Panc1 (cell line): ENCODE measurements around the gene RAP1GDS1. TPM values are rescaled to one million over a fixed set of nuclear protein-coding genes. Genes with fewer than 3 reads are reported as not detected.

Source experiments
- ATAC-seq: fragments of 200-7000 bp; cut with Tn5 transposase; 2 replicates; pipeline ENCODE4 v1.9.1; 2020; ENCODE audit warnings: mild to moderate bottlenecking, moderate library complexity
- BruUV-seq: library from RNA; stranded (reverse); fragments of 400-500 nt; replicated peaks from 2 replicates; lab custom pipeline; 2021; lab: Mats Ljungman, UMichigan
- CTCF ChIA-PET: fragments of 300-600 bp; sonication (Branson Sonifier 250); formaldehyde crosslinking; loops from one replicate; lab custom pipeline; 2022; ENCODE audit warnings: antibody characterized with exemption; lab: Charles Lee
- POLR2A ChIA-PET: fragments of 300-600 bp; sonication (Branson Sonifier 250); formaldehyde crosslinking; loops from one replicate; lab custom pipeline; 2022; ENCODE audit warnings: antibody characterized with exemption; lab: Charles Lee
- DNase-seq: peaks from one replicate; pipeline ENCODE4 v3.0.0-alpha.2; 2010; ENCODE audit warnings: low read depth, low spot score
- H3K27ac ChIP-seq: 2 replicates; pipeline ENCODE4 v1.5.1; 2011; ENCODE audit warnings: mild to moderate bottlenecking, low read length, inconsistent platforms
- H3K27me3 ChIP-seq: fragments of 200-500 bp; sonication (Bioruptor generic); 2 replicates; pipeline ENCODE4 v1.6.0; 2014; ENCODE audit warnings: low read length, inconsistent platforms; ENCODE audit not compliant: control insufficient read depth, insufficient read depth
- H3K36me3 ChIP-seq: fragments of 200-500 bp; sonication (Bioruptor generic); 2 replicates; pipeline ENCODE4 v1.5.1; 2014; ENCODE audit warnings: inconsistent platforms, mild to moderate bottlenecking, low read length, moderate library complexity; ENCODE audit not compliant: control insufficient read depth, insufficient read depth
- H3K4me1 ChIP-seq: 2 replicates; pipeline ENCODE4 v1.5.1; 2011; ENCODE audit warnings: inconsistent platforms, mild to moderate bottlenecking, low read length, moderate library complexity; ENCODE audit not compliant: control insufficient read depth, insufficient read depth
- H3K4me3 ChIP-seq, 2 experiments: 2 replicates each; pipeline ENCODE4 v1.5.1; 2011 to 2012; ENCODE audit warnings: low read depth in 2 of 2, low read length in 2 of 2, mild to moderate bottlenecking in 2 of 2, inconsistent platforms in 1 of 2, moderate library complexity in 1 of 2
- H3K9me3 ChIP-seq: fragments of 200-500 bp; sonication (Bioruptor generic); 2 replicates; pipeline ENCODE4 v1.5.1; 2014; ENCODE audit warnings: low read depth, mild to moderate bottlenecking, inconsistent platforms, low read length, moderate library complexity; ENCODE audit not compliant: control insufficient read depth, insufficient read depth
- POLR2AphosphoS5 ChIP-seq: IDR thresholded peaks from 2 replicates; pipeline ENCODE4 v1.6.1; 2012; ENCODE audit warnings: mild to moderate bottlenecking, low read depth, low read length, moderate library complexity
- SIN3A ChIP-seq: IDR thresholded peaks from 2 replicates; pipeline ENCODE4 v1.6.1; 2012; ENCODE audit warnings: low read depth, mild to moderate bottlenecking, low read length, moderate library complexity, borderline replicate concordance; ENCODE audit not compliant: insufficient read depth
- TCF7L2 ChIP-seq: IDR thresholded peaks from 2 replicates; pipeline ENCODE4 v1.6.1; 2011; ENCODE audit warnings: mild to moderate bottlenecking, low read depth, low read length, inconsistent platforms
- in situ Hi-C: cut with HindIII; loops from 2 replicates; pipeline ENCODE4 v1.10.0; 2016; ENCODE audit warnings: low sequenced_read_pairs, low pct_unique_long_range_greater_than_20kb
- intact Hi-C: fragments of 100-400 bp; cut with micrococcal nuclease; formaldehyde crosslinking; loops from one replicate; pipeline ENCODE4 v1.10.0; 2022; ENCODE audit not compliant: unreplicated experiment
- total RNA-seq: library from RNA; stranded (reverse); gene quantifications from one replicate; pipeline ENCODE4 v1.2.1, GENCODE V29; 2021; ENCODE audit not compliant: unreplicated experiment
- TF ChIP-seq, protein P1 (sequence below), 2 experiments: IDR thresholded peaks; 2 replicates each; pipeline ENCODE4 v1.6.1; 2011 to 2012; ENCODE audit warnings: low read depth in 2 of 2, control low read depth in 1 of 2, low read length in 1 of 2, mild to moderate bottlenecking in 1 of 2, moderate library complexity in 1 of 2; ENCODE audit not compliant: insufficient read depth in 1 of 2
- TF ChIP-seq, protein P2 (sequence below): fragments of 450-650 bp; IDR thresholded peaks from 2 replicates; pipeline ENCODE4 v1.5.1; 2017; ENCODE audit warnings: mild to moderate bottlenecking

The RAP1GDS1 gene
- total RNA-seq, 1 experiment from 2014 or later = 39.7 TPM

GRCh38 chr4:98341309-98341708 lies 80.1 kb downstream of the RAP1GDS1 start:
- no peak for ATAC-seq
- CTCF ChIA-PET = no interaction called here
- no peak for TF ChIP-seq TCF7L2
- TF ChIP-seq, protein P1, sequence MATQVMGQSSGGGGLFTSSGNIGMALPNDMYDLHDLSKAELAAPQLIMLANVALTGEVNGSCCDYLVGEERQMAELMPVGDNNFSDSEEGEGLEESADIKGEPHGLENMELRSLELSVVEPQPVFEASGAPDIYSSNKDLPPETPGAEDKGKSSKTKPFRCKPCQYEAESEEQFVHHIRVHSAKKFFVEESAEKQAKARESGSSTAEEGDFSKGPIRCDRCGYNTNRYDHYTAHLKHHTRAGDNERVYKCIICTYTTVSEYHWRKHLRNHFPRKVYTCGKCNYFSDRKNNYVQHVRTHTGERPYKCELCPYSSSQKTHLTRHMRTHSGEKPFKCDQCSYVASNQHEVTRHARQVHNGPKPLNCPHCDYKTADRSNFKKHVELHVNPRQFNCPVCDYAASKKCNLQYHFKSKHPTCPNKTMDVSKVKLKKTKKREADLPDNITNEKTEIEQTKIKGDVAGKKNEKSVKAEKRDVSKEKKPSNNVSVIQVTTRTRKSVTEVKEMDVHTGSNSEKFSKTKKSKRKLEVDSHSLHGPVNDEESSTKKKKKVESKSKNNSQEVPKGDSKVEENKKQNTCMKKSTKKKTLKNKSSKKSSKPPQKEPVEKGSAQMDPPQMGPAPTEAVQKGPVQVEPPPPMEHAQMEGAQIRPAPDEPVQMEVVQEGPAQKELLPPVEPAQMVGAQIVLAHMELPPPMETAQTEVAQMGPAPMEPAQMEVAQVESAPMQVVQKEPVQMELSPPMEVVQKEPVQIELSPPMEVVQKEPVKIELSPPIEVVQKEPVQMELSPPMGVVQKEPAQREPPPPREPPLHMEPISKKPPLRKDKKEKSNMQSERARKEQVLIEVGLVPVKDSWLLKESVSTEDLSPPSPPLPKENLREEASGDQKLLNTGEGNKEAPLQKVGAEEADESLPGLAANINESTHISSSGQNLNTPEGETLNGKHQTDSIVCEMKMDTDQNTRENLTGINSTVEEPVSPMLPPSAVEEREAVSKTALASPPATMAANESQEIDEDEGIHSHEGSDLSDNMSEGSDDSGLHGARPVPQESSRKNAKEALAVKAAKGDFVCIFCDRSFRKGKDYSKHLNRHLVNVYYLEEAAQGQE (IDR thresholded peaks at IDR 0.05; ENCODE audit: insufficient read depth in 1 of 2, low read depth in 2 of 2, low read length in 1 of 2) = no peak

GRCh38 chr4:98343626-98344025 lies 82.4 kb downstream of the RAP1GDS1 start:
- no peak for DNase-seq
- Histone ChIP-seq H3K9me3 (no peaks in the 10 kb centered on the region), H3K27me3 (no peaks in the 10 kb centered on the region), H3K36me3 (no peaks in the 10 kb centered on the region), H3K27ac (no peak overlapping the region), H3K4me1 (0 out of 2 replicates have a peak, but pooled peaks cover 2% of the 10 kb centered on the region), H3K4me3 (no peak overlapping the region)
- no TSS peak for BruUV-seq
- ATAC-seq = no peak
- in situ Hi-C loops = no loop called here
- CTCF ChIA-PET = no interaction called here
- intact Hi-C loops = no loop called here
- POLR2A ChIA-PET = no interaction called here
- no peak for TF ChIP-seq POLR2AphosphoS5
- TF ChIP-seq SIN3A = no peak
- TF ChIP-seq, protein P2, sequence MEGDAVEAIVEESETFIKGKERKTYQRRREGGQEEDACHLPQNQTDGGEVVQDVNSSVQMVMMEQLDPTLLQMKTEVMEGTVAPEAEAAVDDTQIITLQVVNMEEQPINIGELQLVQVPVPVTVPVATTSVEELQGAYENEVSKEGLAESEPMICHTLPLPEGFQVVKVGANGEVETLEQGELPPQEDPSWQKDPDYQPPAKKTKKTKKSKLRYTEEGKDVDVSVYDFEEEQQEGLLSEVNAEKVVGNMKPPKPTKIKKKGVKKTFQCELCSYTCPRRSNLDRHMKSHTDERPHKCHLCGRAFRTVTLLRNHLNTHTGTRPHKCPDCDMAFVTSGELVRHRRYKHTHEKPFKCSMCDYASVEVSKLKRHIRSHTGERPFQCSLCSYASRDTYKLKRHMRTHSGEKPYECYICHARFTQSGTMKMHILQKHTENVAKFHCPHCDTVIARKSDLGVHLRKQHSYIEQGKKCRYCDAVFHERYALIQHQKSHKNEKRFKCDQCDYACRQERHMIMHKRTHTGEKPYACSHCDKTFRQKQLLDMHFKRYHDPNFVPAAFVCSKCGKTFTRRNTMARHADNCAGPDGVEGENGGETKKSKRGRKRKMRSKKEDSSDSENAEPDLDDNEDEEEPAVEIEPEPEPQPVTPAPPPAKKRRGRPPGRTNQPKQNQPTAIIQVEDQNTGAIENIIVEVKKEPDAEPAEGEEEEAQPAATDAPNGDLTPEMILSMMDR = no peak
- TF ChIP-seq, protein P1 (IDR thresholded peaks at IDR 0.05; ENCODE audit: insufficient read depth in 1 of 2, low read depth in 2 of 2, low read length in 1 of 2) = no peak
- no peak for TF ChIP-seq TCF7L2

More at GRCh38 chr4:98341309-98341708, 80.1 kb downstream of the RAP1GDS1 start:
- no TSS peak for BruUV-seq
- Histone ChIP-seq H3K27ac (no peak overlapping the region), H3K36me3 (no peaks in the 10 kb centered on the region), H3K9me3 (no peaks in the 10 kb centered on the region), H3K4me3 (no peak overlapping the region), H3K27me3 (no peaks in the 10 kb centered on the region), H3K4me1 (0 out of 2 replicates have a peak, but pooled peaks cover 2% of the 10 kb centered on the region)
- in situ Hi-C loops = no loop called here
- POLR2A ChIA-PET = no interaction called here
- intact Hi-C loops = no loop called here
- DNase-seq = no peak
